Upper lobe of left lung (tissue), 4 donors: ENCODE data around the gene DCBLD1.

ENCODE experiments used
- POLR2A ChIP-seq, 4 donors: fragments of 450-650 bp; IDR thresholded peaks; one replicate each; pipeline ENCODE4 v1.5.1; 2016 to 2017; ENCODE audit warnings: antibody characterized with exemption in 4 of 4, mild to moderate bottlenecking in 2 of 4
- POLR2AphosphoS5 ChIP-seq, 2 donors: sonication (generic); formaldehyde crosslinking; IDR thresholded peaks; one replicate each; pipeline ENCODE4 v1.5.1; 2017; ENCODE audit warnings: antibody characterized with exemption in 2 of 2
- TF ChIP-seq, protein P1 (sequence below), 6 experiments: fragments of 450-650 bp in 4 of 6; fragments of 200-600 bp in 2 of 6; sonication (generic) in 2 of 6; IDR thresholded peaks; one replicate each; pipeline ENCODE4 v1.5.1; 2016 to 2019; ENCODE audit warnings: antibody characterized with exemption in 6 of 6

DNA sequence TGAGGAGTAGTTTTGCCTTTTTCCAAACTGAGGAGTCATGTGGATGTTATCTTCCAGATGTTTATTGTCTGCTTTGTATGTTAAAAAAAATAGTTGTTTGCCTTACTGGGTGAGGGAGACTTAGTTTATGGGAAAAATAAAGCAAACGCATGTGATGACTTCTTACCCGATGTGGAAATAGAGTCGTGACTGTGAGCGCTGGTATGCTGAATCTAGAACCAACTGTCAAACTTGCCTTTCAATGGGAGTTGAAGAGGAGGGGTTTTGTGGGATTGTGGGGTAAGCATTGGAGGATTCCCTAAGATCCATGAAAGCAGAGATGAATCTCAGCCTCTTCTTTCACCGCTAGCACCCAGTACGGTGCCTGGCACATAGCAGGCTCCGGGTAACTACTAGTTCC lies 5.3 kb downstream of the DCBLD1 start:
- TF ChIP-seq, protein P1, sequence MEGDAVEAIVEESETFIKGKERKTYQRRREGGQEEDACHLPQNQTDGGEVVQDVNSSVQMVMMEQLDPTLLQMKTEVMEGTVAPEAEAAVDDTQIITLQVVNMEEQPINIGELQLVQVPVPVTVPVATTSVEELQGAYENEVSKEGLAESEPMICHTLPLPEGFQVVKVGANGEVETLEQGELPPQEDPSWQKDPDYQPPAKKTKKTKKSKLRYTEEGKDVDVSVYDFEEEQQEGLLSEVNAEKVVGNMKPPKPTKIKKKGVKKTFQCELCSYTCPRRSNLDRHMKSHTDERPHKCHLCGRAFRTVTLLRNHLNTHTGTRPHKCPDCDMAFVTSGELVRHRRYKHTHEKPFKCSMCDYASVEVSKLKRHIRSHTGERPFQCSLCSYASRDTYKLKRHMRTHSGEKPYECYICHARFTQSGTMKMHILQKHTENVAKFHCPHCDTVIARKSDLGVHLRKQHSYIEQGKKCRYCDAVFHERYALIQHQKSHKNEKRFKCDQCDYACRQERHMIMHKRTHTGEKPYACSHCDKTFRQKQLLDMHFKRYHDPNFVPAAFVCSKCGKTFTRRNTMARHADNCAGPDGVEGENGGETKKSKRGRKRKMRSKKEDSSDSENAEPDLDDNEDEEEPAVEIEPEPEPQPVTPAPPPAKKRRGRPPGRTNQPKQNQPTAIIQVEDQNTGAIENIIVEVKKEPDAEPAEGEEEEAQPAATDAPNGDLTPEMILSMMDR (IDR thresholded peaks at IDR 0.05), result no peak
- TF ChIP-seq POLR2A (IDR thresholded peaks at IDR 0.05) (no peak), POLR2AphosphoS5 (IDR thresholded peaks at IDR 0.05) (peak in 1 of 2 donors; percentile 14)
